ENCODE measurements around the gene UBA1. TPM values are rescaled to one million over a fixed set of nuclear protein-coding genes. Genes with fewer than 3 reads are reported as not detected.

Gene UBA1
- 162 TPM for polyA plus RNA-seq
- long read RNA-seq, donor 1, transcript UBA1-201 (26 exons, 3,559 nt) = major isoform, 16 of 47 reads
- long read RNA-seq, donor 1, partial matches to known transcripts = 29 of 47 reads
- long read RNA-seq, donor 1, other reads (novel, unspliced or antisense) = 0 of 47 reads
- long read RNA-seq, donor 2, transcript UBA1-201 (26 exons, 3,559 nt) = major isoform, 10 of 103 reads
- long read RNA-seq, donor 2, partial matches to known transcripts = 87 of 103 reads
- long read RNA-seq, donor 2, other reads (novel, unspliced or antisense) = 0 of 103 reads
- long read RNA-seq, donor 3, transcript UBA1-201 (26 exons, 3,559 nt) = major isoform, 14 of 124 reads
- long read RNA-seq, donor 3, partial matches to known transcripts = 108 of 124 reads
- long read RNA-seq, donor 3, other reads (novel, unspliced or antisense) = 0 of 124 reads
- long read RNA-seq, donor 4, partial matches to known transcripts = 5 of 8 reads
- long read RNA-seq, donor 4, other reads (novel, unspliced or antisense) = 0 of 8 reads
- long read RNA-seq, donor 5, transcript UBA1-201 (26 exons, 3,559 nt) = major isoform, 8 of 51 reads
- long read RNA-seq, donor 5, partial matches to known transcripts = 41 of 51 reads
- long read RNA-seq, donor 5, other reads (novel, unspliced or antisense) = 0 of 51 reads
- long read RNA-seq, donor 6, transcript UBA1-201 (26 exons, 3,559 nt) = major isoform, 19 of 94 reads
- long read RNA-seq, donor 6, partial matches to known transcripts = 73 of 94 reads
- long read RNA-seq, donor 6, other reads (novel, unspliced or antisense) = 0 of 94 reads
- long read RNA-seq, donor 7, partial matches to known transcripts = 18 of 22 reads
- long read RNA-seq, donor 7, other reads (novel, unspliced or antisense) = 0 of 22 reads
- long read RNA-seq, donor 8, transcript UBA1-201 (26 exons, 3,559 nt) = major isoform, 8 of 84 reads
- long read RNA-seq, donor 8, partial matches to known transcripts = 71 of 84 reads
- long read RNA-seq, donor 8, other reads (novel, unspliced or antisense) = 0 of 84 reads
- long read RNA-seq, donor 9, transcript UBA1-201 (26 exons, 3,559 nt) = major isoform, 5 of 26 reads
- long read RNA-seq, donor 9, partial matches to known transcripts = 16 of 26 reads
- long read RNA-seq, donor 9, other reads (novel, unspliced or antisense) = 0 of 26 reads
- long read RNA-seq, donor 10, transcript UBA1-201 (26 exons, 3,559 nt) = major isoform, 11 of 71 reads
- long read RNA-seq, donor 10, partial matches to known transcripts = 58 of 71 reads
- long read RNA-seq, donor 10, other reads (novel, unspliced or antisense) = 0 of 71 reads
- long read RNA-seq, donor 11, transcript UBA1-201 (26 exons, 3,559 nt) = major isoform, 6 of 25 reads
- long read RNA-seq, donor 11, partial matches to known transcripts = 18 of 25 reads
- long read RNA-seq, donor 11, other reads (novel, unspliced or antisense) = 0 of 25 reads

- peak; percentile 92 to 96 for DNase-seq
- Histone ChIP-seq H3K27me3 (ENCODE audit: control insufficient read depth, insufficient read depth, low read length) (no peaks in the 10 kb centered on the region), H3K36me3 (ENCODE audit: control insufficient read depth, insufficient read depth, low read length) (peaks cover 14% of the 10 kb centered on the region), H3K4me1 (ENCODE audit: control insufficient read depth, insufficient read depth, low read length) (peaks cover 25% of the 10 kb centered on the region), H3K4me3 (ENCODE audit: low read length) (peak within 1 kb of the TSS; percentile 98), H3K9me3 (ENCODE audit: control insufficient read depth, low read depth, low read length) (no peaks in the 10 kb centered on the region), H3K27ac (ENCODE audit: low read length) (peak within 1 kb of the TSS; percentile 93)
- WGBS (ENCODE audit: insufficient coverage, low lambda C conversion rate) = no CpG with 5 or more reads among the region's 50 CpGs
Measured at GRCh38 chrX:47193475-47194193, at the start of gene UBA1. UBA1 (plus strand) TSS chrX:47193829; CDS start chrX:47198803, 4,974 bp downstream.

GRCh38 chrX:47143894-47144625 lies 49.6 kb upstream of the UBA1 start:
- Histone ChIP-seq H3K9me3 (ENCODE audit: control insufficient read depth, low read depth, low read length) (no peaks in the 10 kb centered on the region), H3K4me1 (ENCODE audit: control insufficient read depth, insufficient read depth, low read length) (peaks cover 9% of the 10 kb centered on the region), H3K36me3 (ENCODE audit: control insufficient read depth, insufficient read depth, low read length) (peaks cover 15% of the 10 kb centered on the region), H3K27ac (ENCODE audit: low read length) (peak overlapping the region; percentile 98), H3K4me3 (ENCODE audit: low read length) (peak overlapping the region; percentile 88), H3K27me3 (ENCODE audit: control insufficient read depth, insufficient read depth, low read length) (no peaks in the 10 kb centered on the region)
- WGBS (ENCODE audit: insufficient coverage, low lambda C conversion rate) = no CpG with 5 or more reads among the region's 46 CpGs
- peak in 1 of 2 donors; percentile 16 for DNase-seq

GRCh38 chrX:47144626-47145394 lies 48.8 kb upstream of the UBA1 start, which contains the start of the genes NDUFB11 and RBM10:
NDUFB11 (minus strand) TSS chrX:47144702; CDS start chrX:47144679, 23 bp downstream.
RBM10 (plus strand) TSS chrX:47145221; CDS start chrX:47147482, 2,261 bp downstream.
- H3K36me3 ChIP-seq (ENCODE audit: control insufficient read depth, insufficient read depth, low read length) = peaks cover 15% of the 10 kb centered on the region
- peak within 1 kb of the TSS; percentile 88 for H3K4me3 ChIP-seq (ENCODE audit: low read length)
- peaks cover 9% of the 10 kb centered on the region for H3K4me1 ChIP-seq (ENCODE audit: control insufficient read depth, insufficient read depth, low read length)
- no CpG with 5 or more reads among the region's 54 CpGs for WGBS (ENCODE audit: insufficient coverage, low lambda C conversion rate)
- no peaks in the 10 kb centered on the region for H3K27me3 ChIP-seq (ENCODE audit: control insufficient read depth, insufficient read depth, low read length)
- no peaks in the 10 kb centered on the region for H3K9me3 ChIP-seq (ENCODE audit: control insufficient read depth, low read depth, low read length)
- H3K27ac ChIP-seq (ENCODE audit: low read length) = peak within 1 kb of the TSS; percentile 98
- DNase-seq = peak; percentile 90 to 92

GRCh38 chrX:47145395-47146120 lies 48.1 kb upstream of the UBA1 start:
- H3K36me3 ChIP-seq (ENCODE audit: control insufficient read depth, insufficient read depth, low read length) = peaks cover 13% of the 10 kb centered on the region
- H3K27me3 ChIP-seq (ENCODE audit: control insufficient read depth, insufficient read depth, low read length) = no peaks in the 10 kb centered on the region
- no peaks in the 10 kb centered on the region for H3K9me3 ChIP-seq (ENCODE audit: control insufficient read depth, low read depth, low read length)
- WGBS (ENCODE audit: insufficient coverage, low lambda C conversion rate) = no CpG with 5 or more reads among the region's 39 CpGs
- H3K4me1 ChIP-seq (ENCODE audit: control insufficient read depth, insufficient read depth, low read length) = peaks cover 9% of the 10 kb centered on the region
- peak overlapping the region; percentile 98 for H3K27ac ChIP-seq (ENCODE audit: low read length)
- peak overlapping the region; percentile 88 for H3K4me3 ChIP-seq (ENCODE audit: low read length)
- DNase-seq = peak in 1 of 2 donors; percentile 22

GRCh38 chrX:47146121-47146935 lies 47.3 kb upstream of the UBA1 start:
- no CpG with 5 or more reads among the region's 10 CpGs for WGBS (ENCODE audit: insufficient coverage, low lambda C conversion rate)
- peak; percentile 9 to 48 for DNase-seq
- Histone ChIP-seq H3K4me1 (ENCODE audit: control insufficient read depth, insufficient read depth, low read length) (peaks cover 9% of the 10 kb centered on the region), H3K27me3 (ENCODE audit: control insufficient read depth, insufficient read depth, low read length) (no peaks in the 10 kb centered on the region), H3K9me3 (ENCODE audit: control insufficient read depth, low read depth, low read length) (no peaks in the 10 kb centered on the region), H3K4me3 (ENCODE audit: low read length) (peak overlapping the region; percentile 88), H3K27ac (ENCODE audit: low read length) (peak overlapping the region; percentile 98), H3K36me3 (ENCODE audit: control insufficient read depth, insufficient read depth, low read length) (peaks cover 12% of the 10 kb centered on the region)

- no CpG with 5 or more reads among the region's 12 CpGs for WGBS (ENCODE audit: insufficient coverage, low lambda C conversion rate)
- Histone ChIP-seq H3K36me3 (ENCODE audit: control insufficient read depth, insufficient read depth, low read length) (peaks cover 8% of the 10 kb centered on the region), H3K9me3 (ENCODE audit: control insufficient read depth, low read depth, low read length) (no peaks in the 10 kb centered on the region), H3K4me1 (ENCODE audit: control insufficient read depth, insufficient read depth, low read length) (peaks cover 9% of the 10 kb centered on the region), H3K27ac (ENCODE audit: low read length) (no peak overlapping the region), H3K4me3 (ENCODE audit: low read length) (peak overlapping the region; percentile 88), H3K27me3 (ENCODE audit: control insufficient read depth, insufficient read depth, low read length) (no peaks in the 10 kb centered on the region)
- no peak for DNase-seq
Measured at GRCh38 chrX:47146936-47147859, 46.4 kb upstream of the UBA1 start.

GRCh38 chrX:47148946-47149345 lies 44.7 kb upstream of the UBA1 start:
- WGBS (ENCODE audit: insufficient coverage, low lambda C conversion rate) = no CpG with 5 or more reads among the region's 2 CpGs
- peaks cover 4% of the 10 kb centered on the region for H3K4me1 ChIP-seq (ENCODE audit: control insufficient read depth, insufficient read depth, low read length)
- no peak for DNase-seq
- no peak overlapping the region for H3K27ac ChIP-seq (ENCODE audit: low read length)
- H3K36me3 ChIP-seq (ENCODE audit: control insufficient read depth, insufficient read depth, low read length) = peaks cover 4% of the 10 kb centered on the region
- H3K9me3 ChIP-seq (ENCODE audit: control insufficient read depth, low read depth, low read length) = no peaks in the 10 kb centered on the region
- no peak overlapping the region for H3K4me3 ChIP-seq (ENCODE audit: low read length)
- H3K27me3 ChIP-seq (ENCODE audit: control insufficient read depth, insufficient read depth, low read length) = no peaks in the 10 kb centered on the region
